Measurements from ENCODE around the gene CCDC178.
"Not testable (repeated sequence)": the region's sequence is repeated elsewhere in the genome, so short reads cannot be mapped to it uniquely, and the experiment has no call there.

Gene CCDC178

DNA sequence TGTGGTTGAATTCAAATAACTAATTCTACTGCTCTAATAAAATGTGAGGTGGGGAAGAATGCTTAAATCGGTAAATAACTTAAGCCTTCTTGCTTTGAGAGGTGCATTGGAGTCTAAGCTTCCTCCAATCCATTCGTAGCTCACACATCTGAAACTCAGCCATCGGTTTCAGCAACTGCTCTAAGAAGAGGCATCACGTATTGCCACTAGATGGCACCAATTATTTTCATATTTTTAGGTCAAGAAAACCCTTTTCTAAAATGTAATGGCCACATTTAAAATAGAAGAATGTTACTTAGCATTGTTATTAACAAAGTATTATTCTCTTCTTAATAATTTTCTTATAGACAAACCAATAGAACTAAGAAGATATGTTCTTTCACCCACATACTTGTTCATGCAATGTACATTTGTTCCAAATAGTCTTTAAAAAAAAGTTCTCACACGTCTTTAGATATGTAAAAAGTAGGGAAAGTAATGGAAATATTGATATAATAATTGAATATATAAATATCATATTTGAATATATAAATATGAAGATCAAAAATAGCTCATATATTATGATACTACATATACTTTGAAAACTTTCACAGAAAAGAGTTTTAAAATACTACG is 229.8 kb downstream of the CCDC178 start:
- DNase-seq, result no peak

DNA sequence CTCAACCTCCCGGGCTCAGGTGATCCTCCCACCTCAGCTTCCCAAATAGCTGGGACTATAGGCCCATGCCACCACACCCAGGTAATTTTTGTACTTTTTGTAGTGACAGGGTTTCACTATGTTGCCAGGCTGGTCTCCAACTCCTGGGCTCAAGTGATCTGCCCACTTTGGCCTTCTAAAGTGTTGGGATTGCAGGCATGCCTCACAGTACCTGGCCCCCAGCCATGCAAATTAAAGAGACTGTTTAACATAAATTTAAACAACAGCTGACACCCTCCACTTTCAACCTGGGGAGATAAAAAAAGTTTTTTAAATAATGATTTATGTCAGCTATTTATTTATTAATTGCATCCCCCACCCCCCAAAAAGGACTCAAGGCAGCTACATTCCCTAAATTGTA is 234.7 kb downstream of the CCDC178 start:
- DNase-seq, result no peak

DNA sequence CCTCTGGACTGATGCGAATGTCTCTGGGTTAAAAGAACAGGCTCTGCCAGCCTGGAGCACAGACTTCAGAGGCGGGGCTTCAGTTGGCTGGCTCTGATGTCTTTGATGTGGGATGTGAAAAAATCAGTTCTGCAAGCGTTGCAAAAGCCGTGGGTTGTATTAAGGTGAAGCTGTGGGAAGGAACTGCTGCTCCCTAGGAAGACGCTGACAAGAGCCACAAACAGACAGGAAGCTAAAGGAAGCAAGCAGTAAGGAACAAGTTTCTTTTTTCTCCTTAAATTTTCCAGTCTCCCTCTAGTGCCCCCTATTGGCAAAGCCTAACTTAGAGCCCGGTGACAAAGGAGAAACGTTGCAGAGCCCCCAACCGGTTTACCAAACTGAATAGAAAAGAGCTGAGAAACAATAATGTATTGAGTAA is 239.0 kb downstream of the CCDC178 start:
- no peak for DNase-seq

DNA sequence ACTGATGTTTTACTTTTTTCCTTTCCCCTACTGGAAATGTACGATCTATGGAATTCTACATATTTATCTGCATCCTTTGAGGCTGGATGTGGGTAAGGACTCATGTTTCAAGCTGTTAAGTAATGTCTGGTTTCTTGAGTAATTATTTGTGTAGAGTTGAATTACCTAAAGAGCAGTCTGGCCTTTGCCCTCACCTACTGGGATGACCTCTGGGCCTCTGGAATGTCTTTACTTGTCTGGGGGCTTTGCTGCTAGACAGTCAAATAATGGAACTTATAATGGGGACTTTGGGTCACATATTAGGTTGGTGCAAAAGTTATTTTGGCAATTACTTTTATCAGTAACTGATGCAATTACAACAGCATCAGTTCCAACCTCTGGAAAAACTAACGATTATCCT is 244.7 kb downstream of the CCDC178 start:
- no peak for DNase-seq

DNA sequence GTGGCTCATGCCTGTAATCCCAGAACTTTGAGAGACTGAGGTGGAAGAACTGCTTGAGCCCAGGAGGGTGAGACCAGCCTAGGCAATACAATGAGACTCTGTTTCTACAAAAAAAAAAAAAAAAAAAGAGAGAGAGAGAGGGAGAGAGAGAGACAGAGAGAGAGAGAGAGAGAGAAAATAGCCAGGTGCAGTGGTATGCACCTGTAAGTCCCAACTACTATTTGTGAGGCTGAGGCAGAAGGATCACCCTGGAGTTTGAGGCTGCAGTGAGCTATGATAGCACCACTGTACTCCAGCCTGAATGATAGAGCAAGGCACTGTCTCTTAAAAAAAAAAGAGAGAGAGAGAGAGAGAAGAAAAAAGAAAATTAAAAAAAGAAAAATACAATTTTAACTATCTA is 245.7 kb downstream of the CCDC178 start:
- no peak for DNase-seq

DNA sequence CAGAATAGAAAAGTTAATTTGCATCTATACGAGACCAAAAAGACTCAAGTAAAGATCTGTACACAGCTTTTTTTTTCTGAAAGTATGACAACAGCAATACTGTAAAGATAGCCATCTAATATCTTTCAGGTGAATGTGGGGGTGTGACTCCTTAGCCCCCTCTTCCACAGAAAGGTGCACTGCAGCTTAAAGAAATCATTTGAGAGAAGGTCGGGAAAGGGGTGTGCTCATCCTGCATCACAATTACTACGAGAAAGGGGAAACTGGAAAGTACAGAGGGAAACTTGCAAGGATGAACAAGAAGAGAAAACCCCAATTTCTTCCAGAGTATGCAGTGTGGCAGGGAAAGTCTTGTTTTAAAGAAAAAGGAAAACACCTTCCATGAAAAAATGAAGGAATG is 255.6 kb downstream of the CCDC178 start:
- no peak for DNase-seq

DNA sequence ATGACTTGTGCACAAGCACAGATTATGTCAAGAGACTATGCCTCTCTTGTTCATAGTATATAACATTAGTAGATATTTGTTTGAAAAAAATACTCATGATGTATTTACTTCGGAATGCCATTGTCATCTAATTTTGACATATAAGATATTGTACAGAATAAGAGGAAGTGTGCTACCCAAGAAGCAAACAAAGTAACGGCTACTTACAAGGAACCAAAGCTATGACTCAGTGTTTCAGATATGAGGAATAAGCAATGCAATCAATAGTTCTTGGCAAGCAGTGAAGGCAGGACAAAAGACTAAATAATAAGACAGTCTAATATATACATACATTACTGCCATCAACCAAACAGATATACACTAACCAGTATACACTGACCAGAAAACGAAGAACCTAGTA is 256.3 kb downstream of the CCDC178 start:
- DNase-seq, result no peak

DNA sequence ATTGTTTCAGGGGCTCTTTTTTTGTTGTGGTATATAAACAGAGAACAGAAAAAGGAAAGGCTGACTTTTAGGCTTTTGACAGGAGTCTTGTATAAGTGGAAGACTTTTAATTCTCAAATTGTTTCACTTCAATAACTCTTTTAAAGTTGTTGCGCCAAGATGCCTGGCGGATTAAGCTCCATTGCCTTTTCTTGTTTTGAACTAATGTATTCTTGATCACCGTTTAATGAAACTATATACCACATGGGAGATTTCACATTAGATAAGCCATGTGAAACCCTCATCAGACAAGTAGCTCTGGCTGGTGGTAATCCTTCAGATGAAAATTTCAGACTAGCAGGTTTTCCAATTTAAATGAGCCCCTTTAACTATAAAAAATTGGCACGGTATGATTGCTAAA is 257.4 kb downstream of the CCDC178 start:
- DNase-seq, result no peak

DNA sequence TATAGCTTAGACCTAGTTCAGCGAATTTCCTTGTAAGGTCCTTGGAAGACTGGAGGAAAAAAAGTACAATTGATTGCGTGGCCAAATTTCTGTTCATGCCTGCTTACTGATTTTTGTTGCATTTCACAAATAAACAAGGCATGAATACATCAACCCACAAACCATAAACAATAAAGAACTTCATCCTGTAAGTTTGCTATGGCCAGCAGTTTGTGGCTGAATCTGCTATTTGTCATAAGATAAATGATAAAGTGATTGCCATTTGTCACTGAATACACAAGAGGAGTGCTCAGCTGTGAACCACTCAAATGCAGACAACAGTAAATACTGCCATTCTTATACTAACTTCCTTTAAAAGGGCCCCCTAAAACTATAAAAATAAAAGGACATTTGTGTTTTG is 259.5 kb downstream of the CCDC178 start:
- no peak for DNase-seq

DNA sequence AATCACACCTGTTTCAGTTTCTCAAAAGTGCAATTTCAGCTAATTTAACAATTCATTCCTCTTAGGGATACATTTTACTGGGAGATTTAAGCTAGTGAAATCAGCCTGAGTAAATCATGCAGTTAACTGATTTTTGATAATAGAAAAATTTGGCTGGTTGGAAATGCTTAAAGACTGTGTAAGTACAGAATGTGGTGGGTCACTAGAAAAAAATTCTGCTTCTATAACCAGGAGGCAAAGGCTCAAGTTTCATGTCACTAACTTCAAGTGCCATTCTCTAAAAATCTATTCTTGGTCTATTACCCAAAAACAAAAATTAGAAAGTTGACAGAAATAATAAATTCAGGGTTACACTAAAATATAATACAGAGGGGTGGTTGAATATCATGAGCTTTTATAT is 271.3 kb downstream of the CCDC178 start:
- DNase-seq, result no peak

DNA sequence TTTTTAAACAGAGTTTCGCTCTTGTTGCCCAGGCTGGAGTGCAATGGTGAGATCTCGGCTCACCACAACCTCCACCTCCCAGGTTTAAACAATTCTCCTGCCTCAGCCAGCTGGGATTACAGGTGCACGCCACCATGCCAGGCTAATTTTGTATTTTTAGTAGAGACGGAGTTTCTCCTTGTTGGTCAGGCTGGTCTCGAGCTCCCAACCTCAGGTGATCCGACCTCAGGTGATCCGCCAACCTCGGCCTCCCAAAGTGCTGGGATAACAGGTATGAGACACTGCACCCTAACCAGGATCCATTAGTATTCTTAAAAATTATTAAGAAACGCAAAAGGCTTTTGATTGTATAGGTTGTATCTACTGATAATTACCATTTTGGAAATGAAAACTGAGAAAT is 276.4 kb downstream of the CCDC178 start:
- DNase-seq, result not testable (repeated sequence)

DNA sequence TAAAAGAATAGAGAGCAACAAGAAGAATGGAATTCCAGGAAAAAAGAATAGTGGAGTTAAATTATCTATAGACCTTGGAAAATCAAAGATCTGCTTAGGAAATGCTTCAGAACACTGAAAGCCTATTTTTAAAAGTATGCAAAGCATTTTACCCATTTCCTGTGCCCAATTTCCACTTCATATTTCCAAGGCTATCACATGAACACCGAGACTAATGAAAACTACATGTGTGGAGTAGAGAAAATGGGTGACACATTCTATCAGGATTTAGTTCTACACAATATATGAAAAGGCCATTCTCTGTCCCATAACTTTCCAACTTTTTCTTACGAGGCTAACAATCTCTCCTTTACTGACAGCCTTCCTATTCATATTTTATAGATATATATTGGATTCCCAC is 279.4 kb downstream of the CCDC178 start:
- no peak for DNase-seq

DNA sequence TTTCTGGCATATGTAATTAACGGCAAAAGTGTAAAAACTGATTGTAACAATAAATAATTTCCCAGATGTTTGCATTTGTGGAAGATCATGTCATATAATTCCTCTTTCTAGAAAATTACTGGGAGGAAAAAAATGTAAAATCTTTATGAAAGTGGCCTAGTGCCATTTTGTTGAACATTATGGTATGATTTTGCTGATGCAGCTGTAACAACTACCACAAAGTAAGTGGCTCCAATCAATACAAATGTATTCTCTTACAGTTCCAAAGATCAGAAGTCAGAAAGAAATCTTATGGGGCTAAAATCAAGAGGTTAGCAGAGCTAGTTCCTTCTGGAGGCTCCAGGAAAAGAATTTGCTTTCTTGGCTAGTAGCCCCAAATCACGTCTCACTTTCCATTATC is 281.4 kb downstream of the CCDC178 start:
- DNase-seq, result no peak

DNA sequence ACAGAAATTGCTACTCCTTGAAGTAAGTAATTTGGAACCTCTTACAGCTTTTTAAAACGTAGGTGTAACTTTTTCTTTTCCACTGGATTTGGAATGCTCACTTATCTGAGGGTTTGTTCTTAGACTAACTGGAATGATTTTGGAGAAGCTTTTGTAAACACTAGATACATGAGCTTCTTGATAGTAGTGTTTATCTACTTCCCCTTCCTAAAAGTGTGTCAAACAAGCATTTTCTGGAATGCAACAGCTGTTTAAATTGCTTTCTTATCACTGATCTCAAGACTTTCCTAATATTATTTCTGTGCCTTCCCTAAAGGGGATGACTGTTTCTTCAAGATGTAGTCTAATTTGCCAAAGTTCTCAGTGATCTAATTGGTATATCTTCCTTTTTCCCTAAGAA is 282.6 kb downstream of the CCDC178 start:
- no peak for DNase-seq

DNA sequence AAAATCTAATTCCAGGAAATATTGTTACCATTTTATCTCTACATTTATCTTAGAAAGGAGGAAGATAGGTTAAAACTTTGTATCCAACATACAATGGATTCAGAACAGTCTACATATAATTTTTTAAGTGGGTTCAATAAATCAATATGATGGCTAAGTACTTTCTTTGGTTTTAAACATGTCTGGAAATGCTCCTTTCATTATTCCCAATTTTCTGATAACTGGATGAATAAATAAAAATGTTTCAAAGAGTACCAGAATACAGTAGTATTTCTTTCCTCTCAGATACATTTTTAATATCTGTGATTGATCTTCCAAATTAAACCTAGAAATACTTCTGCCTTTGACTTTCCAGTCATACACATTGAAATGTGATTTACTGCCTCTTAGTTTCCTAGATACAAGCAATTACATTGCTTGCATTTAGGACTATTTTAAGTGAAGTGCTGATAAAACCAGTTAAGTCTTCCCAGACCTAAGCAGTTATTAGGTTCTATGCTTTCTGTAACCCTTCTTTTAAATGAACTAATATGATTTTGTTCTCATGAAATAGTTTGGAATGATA is 283.5 kb downstream of the CCDC178 start:
- no peak for DNase-seq

DNA sequence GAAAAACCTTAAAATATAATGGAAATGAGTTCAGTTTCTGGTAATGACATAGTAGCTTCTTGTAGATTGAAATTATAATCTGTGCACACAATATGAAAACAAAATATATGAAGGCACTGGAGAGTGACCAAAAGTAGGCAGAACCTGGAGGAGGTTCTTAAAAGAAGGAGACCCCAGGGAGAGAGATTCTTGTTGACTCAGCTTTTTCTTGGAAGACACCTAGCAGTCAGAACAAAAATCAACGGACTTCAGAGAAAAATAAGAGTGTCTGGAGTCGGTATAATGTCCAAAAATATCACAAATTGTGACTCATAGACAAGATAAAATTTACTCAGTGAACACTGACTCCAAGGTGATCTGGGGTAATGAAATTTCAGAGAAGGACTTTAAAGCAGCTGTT is 286.5 kb downstream of the CCDC178 start:
- DNase-seq, result no peak

DNA sequence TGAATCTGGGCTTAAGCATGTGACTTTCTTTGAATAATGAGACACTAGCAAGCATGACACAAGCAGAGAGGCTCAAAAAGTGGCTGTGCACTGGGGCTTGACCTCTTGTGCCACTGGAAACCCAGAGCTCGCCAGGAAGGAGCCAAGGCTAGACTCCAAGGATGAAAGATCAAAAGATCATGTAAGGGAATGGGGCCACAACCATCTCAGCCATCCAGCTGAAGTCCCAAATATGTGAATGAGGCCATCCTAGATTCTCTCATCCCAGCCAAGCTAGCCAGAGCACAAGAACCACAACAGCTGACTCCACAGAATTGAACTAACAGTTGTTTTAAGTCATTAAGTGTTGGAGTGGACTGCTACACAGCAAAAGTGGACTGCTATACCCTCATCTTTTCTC is 288.1 kb downstream of the CCDC178 start:
- no peak for DNase-seq

DNA sequence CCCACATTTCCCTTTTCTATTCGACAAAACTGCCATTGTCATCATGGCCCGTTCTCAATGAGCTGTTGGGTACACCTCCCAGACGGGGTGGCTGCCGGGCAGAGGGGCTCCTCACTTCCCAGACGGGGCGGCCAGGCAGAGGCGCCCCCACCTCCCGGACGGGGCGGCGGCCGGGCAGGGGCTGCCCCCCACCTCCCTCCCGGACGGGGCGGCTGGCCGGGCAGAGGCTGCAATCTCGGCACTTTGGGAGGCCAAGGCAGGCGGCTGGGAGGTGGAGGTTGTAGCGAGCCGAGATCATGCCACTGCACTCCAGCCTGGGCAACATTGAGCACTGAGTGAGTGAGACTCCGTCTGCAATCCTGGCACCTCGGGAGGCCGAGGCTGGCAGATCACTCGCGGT is 292.7 kb downstream of the CCDC178 start:
- DNase-seq, result not testable (repeated sequence)

DNA sequence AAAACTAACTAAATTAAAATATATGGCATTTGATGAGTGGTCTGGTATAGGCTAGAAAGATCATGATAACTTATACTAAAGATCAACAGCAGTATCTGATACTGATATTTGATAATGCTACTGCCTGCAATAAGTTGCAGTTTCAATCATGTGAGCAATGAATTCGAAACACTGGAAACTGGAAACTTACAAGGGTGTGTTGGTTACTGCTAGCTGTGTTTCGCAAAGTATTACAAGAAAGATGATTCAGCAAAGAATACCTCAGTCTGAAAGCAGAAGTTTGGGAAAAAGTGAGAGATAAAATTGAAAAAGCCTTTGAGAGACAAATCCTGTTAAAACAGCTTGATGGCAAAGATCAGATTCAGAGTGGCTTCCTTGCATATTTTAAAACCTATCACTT is 294.5 kb downstream of the CCDC178 start:
- DNase-seq, result no peak

DNA sequence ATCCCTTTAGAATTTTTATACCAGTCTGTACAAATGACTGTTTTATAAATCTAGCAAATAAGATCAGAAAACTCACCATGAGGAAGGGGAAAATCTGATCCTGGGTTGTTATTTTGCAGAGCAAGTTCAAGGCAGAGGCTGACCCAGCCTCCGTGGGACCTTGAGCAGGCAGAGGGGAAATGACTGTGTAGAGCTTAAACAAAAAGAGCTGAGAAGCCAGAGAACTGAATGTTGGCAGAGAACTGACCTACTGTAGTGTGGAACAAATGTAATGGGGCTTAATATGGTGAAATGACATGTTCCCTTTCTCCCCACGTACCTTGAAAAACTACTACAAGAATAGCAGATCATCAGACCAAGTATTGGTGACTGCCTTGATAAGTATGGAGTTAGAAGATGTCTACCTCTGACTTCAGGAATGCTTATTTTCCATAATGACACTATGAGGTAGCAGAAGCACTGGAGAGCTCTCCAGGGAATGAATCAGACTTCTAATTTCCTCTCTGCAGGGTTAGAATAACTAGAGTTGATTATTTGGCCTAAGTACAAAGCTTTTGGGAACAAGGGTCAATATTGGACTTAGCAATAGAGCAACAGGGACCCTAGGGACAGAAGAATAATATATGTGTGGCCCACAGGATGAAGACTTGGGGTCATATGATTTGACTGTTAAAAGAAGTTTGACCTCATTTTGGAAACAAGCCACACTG is 304.4 kb downstream of the CCDC178 start:
- DNase-seq, result no peak

DNA sequence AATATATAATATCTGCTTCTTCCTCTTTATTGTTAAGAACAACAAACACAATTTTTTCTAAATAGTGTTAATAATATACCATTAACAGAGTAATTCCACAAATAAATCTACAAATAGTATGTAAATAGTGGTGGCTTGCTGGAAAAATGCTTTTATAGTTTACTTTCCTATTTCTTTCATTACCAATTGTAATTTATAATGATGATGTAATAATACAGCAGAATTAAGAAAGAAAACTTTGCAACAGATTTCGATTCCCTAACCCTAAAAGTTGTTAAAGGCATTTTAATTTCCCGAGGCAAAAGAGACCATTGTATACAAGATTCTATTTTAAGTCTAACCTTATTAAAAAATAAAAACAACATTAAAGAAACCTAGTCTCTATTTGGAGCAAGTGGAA is 307.9 kb downstream of the CCDC178 start:
- DNase-seq, result no peak

DNA sequence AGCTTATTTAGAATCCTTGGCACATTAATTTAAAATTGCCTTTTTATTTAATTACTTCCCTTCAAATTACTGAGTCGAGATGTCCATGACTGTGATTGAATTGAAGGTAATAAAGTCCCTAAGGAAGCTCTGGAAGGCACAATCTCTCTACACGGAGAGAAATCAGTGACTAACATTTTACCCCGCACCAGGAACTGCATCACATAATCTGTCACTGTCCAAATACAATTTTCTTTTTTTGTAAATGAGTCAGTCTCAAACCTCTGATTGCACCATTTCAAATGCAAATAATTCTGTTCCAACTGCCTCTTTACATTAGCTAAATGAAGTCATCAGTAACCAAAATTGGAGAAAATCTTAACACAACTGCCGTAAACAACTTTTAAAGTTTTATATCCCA is 311.9 kb downstream of the CCDC178 start:
- DNase-seq, result no peak

DNA sequence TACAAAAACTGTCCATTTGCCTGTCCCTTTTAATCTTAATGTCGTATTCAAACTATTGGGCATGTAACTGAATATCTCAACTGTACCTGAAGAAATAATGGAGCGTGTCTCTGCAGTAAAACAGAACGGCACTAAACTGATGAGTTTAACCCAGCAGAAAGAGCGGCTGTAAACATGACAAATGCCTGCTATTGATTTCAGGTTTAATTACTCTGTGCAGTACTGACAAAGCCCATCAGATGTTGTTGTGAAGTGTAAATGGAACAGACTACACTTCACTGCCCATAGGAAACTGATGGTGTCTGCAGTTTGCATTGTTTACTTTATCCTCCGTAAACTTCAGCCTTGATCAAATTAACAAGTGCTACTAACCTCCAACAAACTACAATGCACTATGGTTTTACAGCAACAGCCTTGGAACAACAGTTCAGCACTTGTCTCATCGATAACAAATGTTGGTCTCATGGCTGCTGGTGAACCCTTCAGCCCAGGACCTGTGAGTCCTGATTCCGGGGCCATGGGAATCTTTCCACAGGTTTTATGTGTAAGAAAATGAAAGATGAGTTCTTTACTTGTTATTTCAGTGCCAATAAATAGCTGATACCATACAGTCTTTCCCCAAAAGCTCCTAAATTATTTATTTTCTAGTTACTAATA is 316.5 kb downstream of the CCDC178 start:
- DNase-seq, result no peak

DNA sequence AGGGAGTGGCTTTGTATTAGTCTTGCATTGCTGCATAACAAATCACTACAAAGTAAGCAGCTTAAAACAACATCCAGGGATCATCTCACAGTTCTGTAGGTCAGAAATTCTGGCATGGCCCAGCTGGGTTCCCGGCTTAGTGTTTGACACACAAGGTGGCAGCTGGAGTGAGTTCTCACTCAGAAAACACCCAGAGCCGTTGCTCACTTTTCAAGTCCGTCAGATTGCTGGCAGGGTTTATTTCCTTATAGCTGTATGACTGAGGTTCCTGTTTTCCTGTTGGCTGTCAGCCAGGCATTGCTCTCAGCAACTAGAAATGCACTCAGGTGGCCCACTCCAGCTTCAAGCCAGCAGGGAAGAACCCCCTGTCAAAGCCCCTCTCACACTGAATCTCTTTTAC is 324.1 kb downstream of the CCDC178 start:
- no peak for DNase-seq

Data from NK-92 treated with Interleukin-12 subunit alpha and Interleukin-12 subunit beta, amount 100 ng/mL, for 24 hours (cell line).